Epidermal melanocyte (primary cell): ENCODE measurements around the gene HBG2.
"Not testable (repeated sequence)": the region's sequence is repeated elsewhere in the genome, so short reads cannot be mapped to it uniquely, and the experiment has no call there.

Source experiments
- DNase-seq: peaks from one replicate; pipeline ENCODE4 v3.0.0; 2011; ENCODE audit warnings: low spot score; ENCODE audit not compliant: insufficient read length

HBG2 gene

DNA sequence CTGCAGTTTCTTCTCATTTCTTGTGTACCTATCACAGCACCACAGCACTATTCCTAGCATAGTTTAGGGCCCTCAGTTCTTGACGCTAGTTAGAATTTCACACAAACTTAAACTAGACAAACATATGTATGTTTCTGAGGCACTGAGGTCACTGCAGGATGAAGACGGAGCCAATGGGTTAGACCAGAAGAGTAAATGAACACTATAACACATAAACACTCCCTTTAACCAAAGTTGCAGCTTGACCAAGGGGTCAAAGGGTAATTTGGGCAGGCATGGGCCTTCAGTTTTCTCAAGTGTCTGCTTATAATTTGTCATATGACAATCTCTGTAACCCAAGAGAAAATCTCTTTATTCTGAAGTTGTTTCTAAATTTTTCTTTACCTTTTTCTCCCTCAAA is 28.0 kb upstream of the HBG2 start:
- no peak for DNase-seq

DNA sequence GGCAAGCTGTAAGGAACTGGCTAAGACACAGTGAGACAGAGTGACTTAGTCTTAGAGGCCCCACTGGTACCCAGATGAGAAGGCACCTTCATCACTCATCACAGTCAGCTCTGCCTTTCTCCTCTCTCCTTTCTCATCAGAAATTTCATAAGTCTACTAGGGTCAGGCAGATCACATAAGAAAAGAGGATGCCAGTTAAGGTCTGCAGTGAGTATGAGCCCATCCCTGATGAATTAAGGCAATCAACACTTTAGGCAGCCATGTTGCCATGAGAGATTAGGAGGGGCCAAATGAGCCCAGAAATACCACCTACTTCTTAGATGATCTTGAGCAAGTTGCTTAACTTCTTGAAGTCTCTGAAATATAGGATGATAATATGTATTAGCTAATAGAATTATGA is 27.0 kb upstream of the HBG2 start:
- no peak for DNase-seq

DNA sequence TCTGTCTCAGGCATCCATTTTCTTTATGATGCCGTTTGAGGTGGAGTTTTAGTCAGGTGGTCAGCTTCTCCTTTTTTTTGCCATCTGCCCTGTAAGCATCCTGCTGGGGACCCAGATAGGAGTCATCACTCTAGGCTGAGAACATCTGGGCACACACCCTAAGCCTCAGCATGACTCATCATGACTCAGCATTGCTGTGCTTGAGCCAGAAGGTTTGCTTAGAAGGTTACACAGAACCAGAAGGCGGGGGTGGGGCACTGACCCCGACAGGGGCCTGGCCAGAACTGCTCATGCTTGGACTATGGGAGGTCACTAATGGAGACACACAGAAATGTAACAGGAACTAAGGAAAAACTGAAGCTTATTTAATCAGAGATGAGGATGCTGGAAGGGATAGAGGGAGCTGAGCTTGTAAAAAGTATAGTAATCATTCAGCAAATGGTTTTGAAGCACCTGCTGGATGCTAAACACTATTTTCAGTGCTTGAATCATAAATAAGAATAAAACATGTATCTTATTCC is 26.1 kb upstream of the HBG2 start:
- peak; percentile 66 for DNase-seq

DNA sequence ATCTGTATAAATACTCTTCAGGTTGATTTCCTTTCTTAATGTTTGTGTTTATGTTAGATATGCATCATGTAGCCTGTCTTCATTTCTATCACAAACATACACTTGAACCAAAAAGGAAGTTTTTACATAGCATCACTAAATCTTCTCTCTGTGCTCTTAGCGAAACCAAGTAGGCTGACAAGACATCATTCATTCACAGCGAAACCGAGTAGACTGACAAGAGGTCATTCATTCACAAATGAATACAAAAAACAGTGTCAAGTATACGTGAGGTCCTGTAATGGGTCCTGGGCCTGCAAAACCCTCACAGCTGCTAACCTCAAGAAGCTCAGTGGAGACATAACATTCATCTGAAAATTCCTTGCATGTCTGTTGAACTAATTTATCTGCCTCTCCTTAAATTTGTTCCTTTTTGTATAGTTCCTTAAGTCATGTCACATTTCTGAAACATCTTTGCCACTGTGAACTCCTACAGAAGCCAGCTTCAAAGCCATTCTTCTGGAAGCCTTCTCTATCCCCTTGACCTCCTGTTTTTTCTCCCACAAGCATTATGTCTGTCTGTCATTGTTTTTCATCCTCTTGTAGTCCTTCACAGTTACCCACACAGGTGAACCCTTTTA is 25.0 kb upstream of the HBG2 start:
- DNase-seq = no peak

DNA sequence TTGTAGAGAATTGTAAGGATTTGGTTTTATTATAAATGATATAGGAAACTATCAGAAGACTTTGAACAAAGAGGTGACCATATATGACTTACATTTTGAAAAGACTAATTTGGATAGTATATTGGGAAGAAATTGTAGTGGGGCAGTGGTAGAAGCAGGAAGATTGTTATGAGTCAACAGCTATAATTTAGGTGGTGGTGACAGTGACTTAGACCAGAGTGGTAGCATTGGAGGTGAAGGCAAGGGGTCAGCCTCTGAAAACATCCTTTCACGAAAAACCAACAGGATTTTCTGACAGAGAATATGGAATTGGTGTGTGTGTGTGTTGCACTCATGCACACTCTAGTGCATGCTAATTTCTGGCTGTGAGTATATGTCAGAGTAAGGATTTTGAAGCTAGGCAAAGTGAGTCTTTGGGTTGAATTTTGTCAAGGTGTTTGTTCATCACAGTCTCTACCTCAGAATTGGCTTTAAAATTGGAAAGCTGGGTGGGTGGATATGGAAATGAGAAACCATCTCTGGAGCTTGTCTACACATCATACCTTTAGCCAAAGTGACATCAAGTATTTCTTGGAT is 23.3 kb upstream of the HBG2 start:
- DNase-seq = no peak

DNA sequence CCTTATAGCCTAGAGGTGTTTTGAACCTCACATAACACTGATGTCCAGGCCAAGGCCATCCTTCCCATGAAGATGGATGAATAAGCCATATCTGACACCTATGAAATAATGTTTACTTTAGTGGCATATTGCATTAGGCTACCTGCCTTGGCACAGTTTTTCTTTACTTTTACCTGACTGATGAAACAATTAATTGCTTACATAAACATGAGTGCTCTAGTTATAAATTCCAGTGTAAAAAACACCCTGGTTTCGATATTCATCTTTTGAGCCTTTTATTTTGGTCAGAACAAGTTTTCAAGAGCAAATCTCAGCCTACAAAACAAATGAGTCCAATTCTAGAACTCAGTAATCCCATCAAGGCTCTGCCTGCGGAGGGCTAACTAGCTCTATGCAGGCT is 22.1 kb upstream of the HBG2 start:
- DNase-seq = no peak

DNA sequence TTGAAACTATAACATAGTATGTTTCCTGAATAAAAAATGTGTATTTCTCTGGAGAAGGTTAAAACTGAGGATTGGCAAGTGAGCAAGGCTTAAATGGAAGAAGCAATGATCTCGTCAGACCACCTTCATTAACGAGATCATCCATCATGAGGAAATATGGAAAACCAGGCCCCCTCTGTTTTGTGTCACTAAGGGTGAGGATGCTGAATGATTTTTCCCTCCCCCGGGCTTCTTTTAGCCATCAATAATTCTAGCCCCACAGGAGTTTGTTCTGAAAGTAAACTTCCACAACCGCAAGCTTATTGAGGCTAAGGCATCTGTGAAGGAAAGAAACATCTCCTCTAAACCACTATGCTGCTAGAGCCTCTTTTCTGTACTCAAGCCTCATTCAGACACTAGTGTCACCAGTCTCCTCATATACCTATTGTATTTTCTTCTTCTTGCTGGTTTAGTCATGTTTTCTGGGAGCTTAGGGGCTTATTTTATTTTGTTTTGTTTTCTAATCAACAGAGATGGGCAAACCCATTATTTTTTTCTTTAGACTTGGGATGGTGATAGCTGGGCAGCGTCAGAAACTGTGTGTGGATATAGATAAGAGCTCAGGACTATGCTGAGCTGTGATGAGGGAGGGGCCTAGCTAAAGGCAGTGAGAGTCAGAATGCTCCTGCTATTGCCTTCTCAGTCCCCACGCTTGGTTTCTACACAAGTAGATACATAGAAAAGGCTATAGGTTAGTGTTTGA is 21.0 kb upstream of the HBG2 start:
- DNase-seq = no peak

DNA sequence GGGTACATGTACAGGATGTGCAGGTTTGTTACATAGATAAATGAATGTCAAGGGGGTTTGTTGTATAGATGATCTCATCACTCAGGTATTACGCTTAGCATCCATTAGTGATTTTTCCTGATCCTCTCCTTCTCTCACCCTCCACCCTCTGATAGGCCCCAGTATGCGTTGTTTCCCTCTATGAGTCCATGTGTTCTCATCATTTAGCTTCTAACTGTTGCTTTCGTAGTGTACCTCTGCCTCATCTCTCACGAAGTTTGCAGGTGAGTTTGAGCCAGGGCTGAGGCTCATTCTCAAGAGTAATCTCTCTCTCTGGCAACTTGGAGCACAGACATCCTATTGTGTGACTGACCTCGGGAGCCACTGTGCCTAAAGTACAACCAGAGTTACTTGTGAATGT is 19.8 kb upstream of the HBG2 start:
- no peak for DNase-seq

DNA sequence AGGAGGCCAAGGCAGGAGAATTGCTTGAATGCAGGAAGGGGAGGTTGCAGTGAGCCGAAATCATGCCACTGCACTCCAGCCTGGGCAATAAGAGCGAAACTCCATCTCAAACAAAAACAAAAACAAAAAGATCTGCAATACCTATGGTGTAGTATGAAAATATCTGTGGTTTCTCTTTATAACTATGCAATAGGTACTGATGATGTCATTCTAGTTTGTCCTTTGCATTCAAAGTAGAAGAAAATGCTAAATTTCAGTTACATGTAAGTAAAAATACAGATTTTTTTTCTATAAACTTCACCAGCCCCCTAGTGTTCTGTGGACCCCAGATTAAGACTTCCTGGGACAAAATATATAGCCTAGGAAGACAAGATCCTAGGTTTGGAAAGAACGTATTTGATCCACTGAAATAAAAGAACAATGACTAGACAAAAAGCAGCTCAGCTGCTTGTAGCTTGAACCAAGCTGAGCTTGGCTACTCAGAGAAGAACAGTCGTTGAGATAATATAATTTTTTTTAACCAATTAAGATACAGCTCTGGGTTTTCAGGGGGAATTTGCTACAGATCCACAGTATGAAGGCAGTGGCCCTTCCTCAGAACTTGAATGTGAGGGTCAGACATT is 17.9 kb upstream of the HBG2 start:
- DNase-seq = no peak

DNA sequence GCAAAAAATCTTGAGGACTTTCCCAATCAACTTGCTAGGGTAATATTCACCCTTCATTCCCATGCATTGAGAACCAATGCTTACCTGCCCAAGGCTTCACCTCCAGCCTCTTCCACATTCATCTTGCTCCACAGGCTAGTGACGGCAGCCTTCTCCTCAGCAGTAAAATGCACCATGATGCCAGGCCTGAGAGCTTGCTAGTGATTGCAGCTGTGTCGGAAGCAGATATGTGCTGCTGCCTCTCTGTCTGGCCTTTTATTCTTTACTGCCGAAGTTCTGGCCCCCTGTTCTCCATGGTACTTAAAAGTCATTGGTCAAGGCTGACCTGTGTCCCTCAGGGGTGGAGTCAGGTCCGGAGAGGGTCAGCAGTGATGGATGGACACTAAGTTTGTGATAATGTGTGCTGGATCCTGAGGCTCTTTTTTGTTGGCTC is 15.2 kb upstream of the HBG2 start, which contains the start of gene HBE1:
Gene HBE1 (minus strand): TSS at position 231 of the 433 bp plus-strand sequence. CDS start 55 bp downstream, at position 176.
- DNase-seq = no peak

DNA sequence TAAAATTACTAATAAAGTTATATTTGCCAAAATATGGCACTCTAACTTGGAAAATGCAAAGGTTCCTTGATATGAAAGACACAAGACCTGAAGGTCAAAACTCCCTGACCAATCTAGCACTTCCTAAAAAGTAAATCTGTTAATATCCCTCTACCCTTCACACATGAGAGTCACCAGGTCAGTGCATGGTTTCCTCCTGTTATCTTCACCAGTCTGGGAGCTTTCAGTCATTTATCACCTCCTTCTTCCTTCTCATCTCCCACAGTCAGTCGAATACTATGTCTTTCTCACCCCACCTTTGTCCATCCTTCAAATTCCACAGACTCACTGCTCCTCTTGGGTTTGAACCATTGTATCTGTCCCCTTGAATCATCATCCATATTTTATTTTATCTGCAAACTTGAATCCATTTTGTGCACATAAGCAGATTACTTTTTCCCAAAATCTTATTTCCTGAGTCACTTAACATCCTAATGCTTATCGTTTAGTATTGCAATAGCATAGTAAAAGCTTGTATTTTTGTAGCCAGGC is 12.5 kb upstream of the HBG2 start:
- no peak for DNase-seq

DNA sequence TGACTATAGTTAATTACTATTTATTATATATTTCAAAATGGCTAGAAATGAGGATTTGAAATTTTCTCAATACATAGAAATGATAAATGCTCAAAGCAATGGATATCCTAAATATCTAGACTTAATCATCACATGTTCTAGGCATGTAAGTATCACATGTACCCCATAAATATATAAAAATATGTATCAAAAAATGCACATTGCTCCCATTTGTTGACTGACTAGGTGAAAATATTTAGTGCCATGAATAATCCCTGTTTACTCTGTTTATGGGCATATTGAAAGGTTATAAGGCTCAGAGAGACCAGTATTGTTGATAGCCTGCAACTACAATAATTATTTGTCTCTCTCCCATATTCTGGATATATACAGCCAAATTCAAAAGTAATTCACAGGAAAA is 12.0 kb upstream of the HBG2 start:
- no peak for DNase-seq

DNA sequence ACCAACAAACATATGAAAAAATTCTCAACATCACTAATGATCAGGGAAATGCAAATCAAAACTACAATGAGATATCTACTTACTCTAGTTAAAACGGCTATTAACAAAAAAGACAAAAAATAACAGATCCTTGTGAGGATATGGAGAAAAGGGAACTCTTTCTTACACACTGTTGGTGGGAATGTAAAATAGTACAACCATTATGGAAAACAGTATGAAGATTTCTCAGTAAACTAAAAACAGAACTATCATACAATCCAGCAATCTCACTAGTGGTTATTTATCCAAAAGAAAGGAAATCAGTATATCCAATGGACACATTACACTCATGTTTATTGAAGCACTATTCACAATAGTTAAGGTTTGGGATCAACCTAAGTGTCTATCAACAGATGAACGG is 11.3 kb upstream of the HBG2 start:
- no peak for DNase-seq

DNA sequence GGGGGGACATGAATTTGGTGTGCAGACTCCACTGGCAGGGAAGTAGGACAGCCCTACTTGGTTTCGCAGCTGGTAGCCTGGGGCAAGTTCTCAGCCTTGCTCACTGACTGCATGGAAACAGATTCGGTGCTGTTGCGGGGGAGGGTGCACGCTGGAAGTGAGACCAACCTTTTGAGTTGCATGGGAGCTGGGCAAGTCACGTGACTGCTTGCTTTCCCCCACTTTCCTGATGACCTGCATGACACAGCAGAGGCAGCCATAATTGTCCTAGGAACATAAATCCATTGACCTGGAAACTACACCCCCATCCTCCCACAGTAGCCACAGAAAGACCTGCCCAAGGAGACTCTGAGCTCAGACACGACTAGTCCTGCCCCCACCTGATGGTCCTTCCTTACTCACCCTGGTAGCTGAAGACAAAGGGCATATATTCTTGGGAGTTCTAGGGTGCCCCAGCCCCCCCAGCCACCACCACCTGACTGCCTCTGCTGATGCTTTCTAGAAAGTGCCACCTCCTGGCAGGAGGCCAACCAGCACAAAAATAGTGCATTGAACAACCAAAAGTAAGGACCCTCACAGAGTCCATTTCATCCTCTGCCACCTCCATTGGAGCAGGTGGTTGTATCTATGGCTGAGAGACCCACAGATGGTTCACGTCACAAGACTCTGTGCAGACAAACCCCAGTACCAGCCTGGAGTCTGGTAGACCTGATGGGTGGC is 4.1 kb upstream of the HBG2 start:
- no peak for DNase-seq

DNA sequence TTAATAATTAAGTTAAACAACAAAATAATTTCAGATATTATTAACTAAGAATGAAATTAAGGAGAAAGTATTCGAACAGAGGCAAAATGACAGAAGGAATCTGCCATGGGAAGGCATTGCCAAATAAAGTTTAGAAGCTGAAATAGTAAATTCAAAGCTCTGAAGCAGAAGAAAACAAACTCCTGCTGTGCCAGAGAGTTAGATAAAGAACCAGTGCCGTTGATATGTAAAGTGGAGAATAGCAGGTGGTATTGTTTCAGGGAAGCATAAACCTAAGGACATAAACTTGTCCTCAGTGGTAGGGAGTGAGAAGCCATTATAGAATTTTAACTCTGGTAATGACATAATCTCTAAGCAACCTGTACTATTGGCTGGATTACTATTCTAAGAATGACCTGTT is 2.7 kb upstream of the HBG2 start:
- no peak for DNase-seq

DNA sequence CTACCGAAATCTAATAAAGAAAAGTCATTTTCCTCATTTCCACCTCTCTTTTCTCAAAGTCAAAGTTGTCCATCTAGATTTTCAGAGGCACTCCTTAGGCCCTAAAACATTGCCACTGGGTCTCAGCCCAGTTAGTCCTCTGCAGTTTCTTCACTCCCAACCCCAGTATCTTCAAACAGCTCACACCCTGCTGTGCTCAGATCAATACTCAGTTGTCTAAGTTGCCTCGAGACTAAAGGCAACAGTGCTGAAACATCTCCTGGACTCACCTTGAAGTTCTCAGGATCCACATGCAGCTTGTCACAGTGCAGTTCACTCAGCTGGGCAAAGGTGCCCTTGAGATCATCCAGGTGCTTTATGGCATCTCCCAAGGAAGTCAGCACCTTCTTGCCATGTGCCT is 558 bp downstream of the HBG2 start:
- not testable (repeated sequence) for DNase-seq

DNA sequence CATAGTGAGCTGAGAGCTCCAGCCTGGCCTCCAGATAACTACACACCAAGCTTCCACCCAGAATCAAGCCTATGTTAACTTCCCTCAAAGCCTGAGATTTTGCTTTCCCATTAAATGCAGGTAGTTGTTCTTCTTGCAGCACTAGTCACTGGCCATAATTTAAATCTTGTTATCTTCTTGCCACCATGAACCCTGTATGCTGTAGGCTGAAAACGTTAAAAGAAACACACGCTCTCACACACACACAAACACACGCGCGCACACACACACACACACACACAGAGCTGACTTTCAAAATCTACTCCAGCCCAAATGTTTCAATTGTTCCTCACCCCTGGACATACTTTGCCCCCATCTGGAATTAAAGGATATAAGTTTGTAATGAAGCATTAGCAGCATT is 1.1 kb downstream of the HBG2 start:
- DNase-seq = not testable (repeated sequence)

DNA sequence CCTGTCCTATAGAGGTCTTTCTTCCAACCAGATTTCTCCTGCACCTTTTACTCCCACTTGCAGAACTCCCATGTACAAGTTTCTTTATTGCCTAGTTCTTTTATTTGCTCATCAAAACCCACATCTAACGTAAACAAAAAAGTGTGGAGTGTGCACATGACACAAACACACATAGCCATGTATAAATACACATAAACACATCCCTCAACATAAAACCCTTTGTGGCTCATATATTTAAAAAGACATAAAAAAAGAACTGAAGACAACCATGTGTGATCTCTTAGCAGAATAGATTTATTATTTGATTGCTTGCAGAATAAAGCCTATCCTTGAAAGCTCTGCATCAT is 1.7 kb downstream of the HBG2 start:
- DNase-seq = no peak

DNA sequence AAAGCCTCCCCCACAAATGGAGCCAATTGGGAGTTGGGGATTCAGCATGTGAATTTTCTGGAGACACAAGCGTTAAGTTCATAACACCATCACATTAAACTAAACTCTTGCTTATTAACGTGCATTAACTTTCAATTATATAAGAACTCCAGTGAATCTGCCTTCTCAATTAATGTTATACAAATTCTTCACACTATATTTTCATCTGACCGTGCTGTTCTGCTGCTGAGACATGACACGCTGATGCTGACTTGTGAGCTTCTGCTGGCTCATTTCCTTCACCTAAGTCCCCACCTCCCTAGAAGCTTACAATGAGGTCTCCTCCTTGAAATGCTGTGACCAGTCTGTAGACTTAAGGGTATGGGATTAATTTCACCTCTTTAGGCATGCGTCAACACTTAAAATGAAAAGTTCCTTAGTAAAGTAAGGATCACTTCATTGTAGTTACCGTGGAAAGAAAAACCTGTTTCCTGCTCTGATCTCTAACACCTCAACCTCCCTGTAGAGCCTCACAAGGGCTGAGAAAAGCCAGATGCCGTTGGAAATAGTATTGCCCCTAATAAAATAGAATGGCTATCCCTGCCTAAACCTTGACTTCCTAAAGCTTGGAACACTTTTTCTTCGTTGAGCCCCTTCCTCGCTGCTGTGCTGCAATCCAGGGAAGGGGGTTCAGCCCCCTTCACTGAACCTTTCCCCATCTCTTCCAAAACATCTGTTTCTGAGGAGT is 2.2 kb downstream of the HBG2 start:
- no peak for DNase-seq

DNA sequence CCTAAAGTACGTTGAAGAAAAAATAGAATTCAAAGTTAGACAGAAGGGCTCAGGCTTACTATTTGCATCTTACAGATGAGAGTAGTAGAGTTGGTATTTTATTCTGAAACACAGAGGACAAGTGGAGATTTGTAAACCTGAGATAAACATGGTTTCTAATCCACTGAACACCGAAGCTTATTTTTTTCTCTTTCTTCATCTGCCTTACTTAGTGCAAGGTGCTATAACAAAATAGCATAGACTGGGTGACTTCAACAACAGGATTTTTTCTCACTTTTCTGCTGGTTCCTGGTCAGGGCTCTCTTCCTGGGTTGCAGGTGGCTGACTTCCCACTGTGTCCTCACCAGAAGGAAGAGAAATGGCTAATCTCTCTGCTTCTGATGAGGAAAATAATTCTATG is 2.8 kb downstream of the HBG2 start:
- DNase-seq = no peak
